Measurements from ENCODE around the gene IL20RA.
"Not testable (repeated sequence)": the region's sequence is repeated elsewhere in the genome, so short reads cannot be mapped to it uniquely, and the experiment has no call there.

IL20RA gene

GRCh38 chr6:137076277-137077068 lies 31.7 kb upstream of the IL20RA start:
- Histone ChIP-seq H3K36me3 (replicated peaks) (no peaks in the 10 kb centered on the region), H3K27ac (no peak overlapping the region), H3K4me3 (ENCODE audit: low read depth, low read length) (no peak overlapping the region), H3K27me3 (replicated peaks) (no peaks in the 10 kb centered on the region)
- peak; percentile 63 for DNase-seq
- peak; percentile 94 for TF ChIP-seq CTCF (IDR thresholded peaks at IDR 0.05; ENCODE audit: low read depth, low read length, missing control alignments)
- in situ Hi-C loops (cut with HindIII; ENCODE audit: low pct_ligation_motif_present, low sequenced_read_pairs), result no loop called here

GRCh38 chr6:137075790-137076189 lies 31.0 kb upstream of the IL20RA start:
- DNase-seq; in situ Hi-C loops (cut with HindIII; ENCODE audit: low pct_ligation_motif_present, low sequenced_read_pairs); H3K36me3 ChIP-seq (replicated peaks); H3K27me3 ChIP-seq (replicated peaks); H3K4me3 ChIP-seq (ENCODE audit: low read depth, low read length); H3K27ac ChIP-seq: not testable (repeated sequence)

- no peak for DNase-seq
- Histone ChIP-seq H3K36me3 (replicated peaks) (no peaks in the 10 kb centered on the region), H3K27me3 (replicated peaks) (no peaks in the 10 kb centered on the region), H3K4me3 (ENCODE audit: low read depth, low read length) (no peak overlapping the region), H3K27ac (no peak overlapping the region)
- TF ChIP-seq CTCF (IDR thresholded peaks at IDR 0.05; ENCODE audit: low read depth, low read length, missing control alignments), result no peak
- in situ Hi-C loops (cut with HindIII; ENCODE audit: low pct_ligation_motif_present, low sequenced_read_pairs), result no loop called here
Measured at GRCh38 chr6:137070303-137070702, 25.5 kb upstream of the IL20RA start.

GRCh38 chr6:137067399-137067798 lies 22.6 kb upstream of the IL20RA start:
- no peak overlapping the region for H3K4me3 ChIP-seq (ENCODE audit: low read depth, low read length)
- no peak for TF ChIP-seq CTCF (IDR thresholded peaks at IDR 0.05; ENCODE audit: low read depth, low read length, missing control alignments)
- in situ Hi-C loops (cut with HindIII; ENCODE audit: low pct_ligation_motif_present, low sequenced_read_pairs), result no loop called here
- no peaks in the 10 kb centered on the region for H3K27me3 ChIP-seq (replicated peaks)
- H3K36me3 ChIP-seq (replicated peaks), result no peaks in the 10 kb centered on the region
- H3K27ac ChIP-seq, result no peak overlapping the region
- DNase-seq, result no peak

- H3K27me3 ChIP-seq (replicated peaks), result no peaks in the 10 kb centered on the region
- no peak for DNase-seq
- no peaks in the 10 kb centered on the region for H3K36me3 ChIP-seq (replicated peaks)
- TF ChIP-seq CTCF (IDR thresholded peaks at IDR 0.05; ENCODE audit: low read depth, low read length, missing control alignments), result no peak
- in situ Hi-C loops (cut with HindIII; ENCODE audit: low pct_ligation_motif_present, low sequenced_read_pairs), result no loop called here
- no peak overlapping the region for H3K4me3 ChIP-seq (ENCODE audit: low read depth, low read length)
- H3K27ac ChIP-seq, result no peak overlapping the region
Measured at GRCh38 chr6:137058037-137058436, 13.3 kb upstream of the IL20RA start.

GRCh38 chr6:137056121-137056880 lies 11.5 kb upstream of the IL20RA start:
- in situ Hi-C loops (cut with HindIII; ENCODE audit: low pct_ligation_motif_present, low sequenced_read_pairs), result no loop called here
- H3K27me3 ChIP-seq (replicated peaks), result no peaks in the 10 kb centered on the region
- H3K4me3 ChIP-seq (ENCODE audit: low read depth, low read length), result no peak overlapping the region
- no peak overlapping the region for H3K27ac ChIP-seq
- H3K36me3 ChIP-seq (replicated peaks), result no peaks in the 10 kb centered on the region
- peak; percentile 5 for DNase-seq
- TF ChIP-seq CTCF (IDR thresholded peaks at IDR 0.05; ENCODE audit: low read depth, low read length, missing control alignments), result no peak

Measured in brain microvascular endothelial cell (primary cell).